CMK (cell line): ENCODE measurements around the gene RPS19.
"Not testable (repeated sequence)": the region's sequence is repeated elsewhere in the genome, so short reads cannot be mapped to it uniquely, and the experiment has no call there.

Experiments used
- DNase-seq: peaks from one replicate; pipeline ENCODE4 v3.0.0-alpha.2; 2010; ENCODE audit warnings: low read depth

Gene RPS19

GRCh38 chr19:41860419-41861115, 512 bp downstream of the RPS19 start:
- DNase-seq, result no peak

DNA sequence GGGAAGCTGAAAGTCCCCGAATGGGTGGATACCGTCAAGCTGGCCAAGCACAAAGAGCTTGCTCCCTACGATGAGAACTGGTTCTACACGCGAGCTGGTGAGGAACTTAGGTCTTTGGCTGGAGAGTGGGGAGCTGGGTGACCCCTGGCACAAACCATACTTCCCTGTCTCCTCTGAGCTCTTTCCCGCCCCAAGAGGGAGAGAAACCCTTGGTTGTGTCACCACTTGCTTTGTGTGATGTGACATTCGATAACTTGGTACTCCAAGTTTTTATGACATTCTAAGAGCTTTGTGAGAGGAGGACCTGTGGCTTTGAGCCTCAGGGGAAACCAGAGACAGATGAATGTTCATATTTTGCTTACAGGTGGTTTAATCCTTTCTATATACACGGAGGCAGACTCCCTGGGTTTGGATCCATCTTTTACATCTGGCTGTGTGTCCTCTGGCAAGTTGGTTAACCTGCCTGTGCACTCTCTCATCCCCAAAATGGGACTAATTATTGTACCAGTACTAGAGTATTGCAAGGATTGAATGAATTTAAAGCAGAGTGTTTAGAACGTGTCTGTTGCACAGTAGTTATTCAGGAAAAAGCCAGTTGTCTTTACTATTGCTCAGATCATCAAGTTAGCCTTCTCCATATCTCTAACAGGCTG, 1.2 kb downstream of the RPS19 start:
- no peak for DNase-seq

GRCh38 chr19:41861846-41862245, 1.8 kb downstream of the RPS19 start:
- no peak for DNase-seq

DNA sequence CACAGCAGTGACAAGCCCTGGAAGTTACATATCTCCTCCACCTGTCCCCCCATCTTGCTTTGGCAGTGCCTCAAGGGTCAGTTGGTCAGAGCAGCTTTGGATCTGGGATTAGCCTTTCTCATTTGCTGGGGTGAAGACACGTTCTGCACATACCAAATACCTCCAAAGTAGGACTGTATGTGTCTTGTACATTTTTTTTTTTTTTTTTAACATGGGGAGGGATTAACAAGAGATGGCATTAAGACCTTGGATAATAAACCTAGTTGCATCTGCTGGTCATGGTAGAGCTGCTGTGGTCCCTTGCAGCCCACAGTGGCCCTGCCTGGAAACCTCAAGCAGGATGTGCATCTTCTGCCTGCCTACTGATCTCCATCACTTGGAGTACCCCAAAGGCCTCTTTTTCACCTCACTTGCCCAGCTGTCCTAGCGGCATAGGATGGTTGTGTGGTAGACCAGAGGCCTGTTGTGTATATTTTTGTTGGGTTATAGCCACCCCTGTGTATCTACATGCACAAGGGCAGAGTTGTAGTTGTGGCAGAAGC, 2.5 kb downstream of the RPS19 start:
- DNase-seq, result no peak

GRCh38 chr19:41863209-41863931, 3.3 kb downstream of the RPS19 start:
- no peak for DNase-seq

GRCh38 chr19:41864374-41864773, 4.3 kb downstream of the RPS19 start:
- DNase-seq, result no peak

- no peak for DNase-seq
Measured at GRCh38 chr19:41866284-41866683, 6.2 kb downstream of the RPS19 start.

DNA sequence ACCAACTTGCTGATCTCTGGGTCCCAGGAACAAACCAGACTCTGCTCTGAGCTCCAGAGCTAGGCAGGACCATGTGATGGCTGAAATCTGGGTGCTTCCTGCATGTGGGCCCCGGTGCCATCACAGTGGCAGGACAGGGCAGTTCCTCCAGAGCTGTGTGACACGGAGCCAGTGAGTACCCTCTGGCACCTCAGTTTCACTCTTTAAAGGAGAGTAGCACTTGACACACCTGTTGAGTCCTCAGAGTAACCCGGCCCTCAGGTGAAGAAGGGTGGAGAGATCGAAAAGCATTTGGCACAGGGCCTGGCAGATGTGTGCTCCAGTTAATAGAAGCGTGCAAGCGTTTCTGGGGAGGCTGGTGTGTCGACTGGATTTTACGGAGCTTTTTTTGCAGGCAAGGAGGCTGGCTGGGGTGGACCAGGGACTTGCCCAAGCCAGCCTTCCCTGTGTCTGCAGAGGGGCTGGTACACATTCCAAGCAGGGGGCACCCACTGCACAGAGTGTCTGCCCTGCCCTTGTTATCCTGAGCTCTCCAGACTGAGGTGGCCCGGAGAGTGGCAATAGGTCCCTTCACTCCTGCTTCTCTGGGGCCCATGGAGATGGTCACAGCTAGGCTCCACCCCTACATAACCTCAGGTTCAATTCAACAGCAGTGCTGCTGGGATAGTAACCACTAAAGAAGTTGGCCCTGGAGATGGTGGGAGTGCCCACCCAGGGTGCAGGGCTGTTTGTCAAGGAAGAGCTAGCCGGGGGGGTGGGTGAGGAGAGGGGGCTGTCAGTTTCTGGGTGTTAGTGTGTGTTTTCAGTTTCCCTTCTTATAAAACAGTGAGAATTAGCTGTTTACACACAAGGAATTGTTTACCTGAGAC, 8.3 kb downstream of the RPS19 start:
- DNase-seq, result no peak

DNA sequence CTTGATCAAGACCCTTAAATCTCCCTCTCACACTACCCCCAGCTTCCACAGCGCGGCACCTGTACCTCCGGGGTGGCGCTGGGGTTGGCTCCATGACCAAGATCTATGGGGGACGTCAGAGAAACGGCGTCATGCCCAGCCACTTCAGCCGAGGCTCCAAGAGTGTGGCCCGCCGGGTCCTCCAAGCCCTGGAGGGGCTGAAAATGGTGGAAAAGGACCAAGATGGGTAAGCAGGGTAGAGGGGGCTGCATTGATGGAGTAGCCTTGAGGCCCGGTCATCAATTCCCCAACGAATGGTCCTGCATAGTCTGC, 8.9 kb downstream of the RPS19 start:
- no peak for DNase-seq

GRCh38 chr19:41869374-41869955, 9.4 kb downstream of the RPS19 start:
- no peak for DNase-seq

GRCh38 chr19:41870401-41870873, 10.4 kb downstream of the RPS19 start:
- no peak for DNase-seq

GRCh38 chr19:41871573-41872383, 11.7 kb downstream of the RPS19 start:
- no peak for DNase-seq

DNA sequence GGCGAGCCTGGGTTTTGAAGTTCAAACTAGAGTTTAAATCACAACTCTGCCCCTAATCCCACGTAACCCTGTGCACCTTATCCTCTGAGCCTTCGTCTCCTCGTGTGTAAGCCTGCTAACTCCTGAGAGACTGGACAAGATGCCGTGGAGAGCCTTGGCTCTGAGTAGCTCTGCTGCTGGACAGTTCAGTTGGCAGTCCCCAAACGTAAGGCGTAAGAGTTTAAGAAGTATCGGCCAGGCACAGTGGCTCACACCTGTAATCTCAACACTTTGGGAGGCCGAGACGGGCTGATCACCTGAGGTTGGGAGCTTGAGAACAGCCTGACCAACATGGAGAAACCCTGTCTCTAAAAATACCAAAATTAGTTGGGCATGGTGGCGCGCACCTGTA, 12.3 kb downstream of the RPS19 start:
- DNase-seq, result no peak

DNA sequence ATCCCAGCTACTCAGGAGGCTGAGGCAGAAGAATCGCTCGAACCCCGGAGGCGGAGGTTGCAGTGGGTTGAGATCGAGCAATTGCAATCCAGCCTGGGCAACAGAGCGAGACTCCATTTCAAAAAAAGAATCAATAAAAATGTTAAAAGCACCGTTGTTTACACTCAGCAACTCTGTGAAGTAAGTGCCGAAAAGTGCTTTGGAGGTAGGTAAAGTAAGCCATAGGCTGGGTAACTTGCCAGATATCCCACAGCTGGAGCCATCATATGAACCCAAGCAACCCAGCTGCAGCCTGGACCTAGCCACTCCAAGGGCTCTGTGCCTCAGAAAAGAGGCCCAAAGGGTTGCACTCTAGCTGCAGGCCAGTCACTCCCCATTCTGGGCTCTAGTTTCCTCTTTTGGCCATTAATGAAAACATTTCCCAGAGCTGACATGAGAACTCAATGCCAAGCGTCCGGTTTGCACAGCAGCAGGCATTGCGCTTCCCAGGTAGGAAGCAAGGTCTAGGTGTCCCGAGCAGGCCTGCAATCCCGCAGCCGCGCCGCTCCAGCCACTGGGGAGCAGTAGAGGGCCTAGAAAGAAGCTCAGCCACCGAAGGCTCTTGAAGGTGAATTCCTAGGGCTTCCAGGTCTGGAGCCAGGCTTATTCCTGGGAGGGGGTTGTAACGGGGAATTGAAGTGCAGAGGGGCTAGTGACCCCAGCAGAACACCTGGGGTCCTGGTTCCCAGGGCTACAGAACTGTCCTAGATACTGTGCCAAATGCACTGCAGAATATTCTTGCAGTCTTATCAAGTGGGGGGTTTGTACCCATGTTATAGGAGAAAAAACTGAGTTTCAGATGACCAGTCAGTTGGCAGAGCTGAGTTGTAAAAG, 13.0 kb downstream of the RPS19 start:
- DNase-seq, result no peak

- DNase-seq, result not testable (repeated sequence)
Measured at GRCh38 chr19:41875973-41876372, 15.9 kb downstream of the RPS19 start.

DNA sequence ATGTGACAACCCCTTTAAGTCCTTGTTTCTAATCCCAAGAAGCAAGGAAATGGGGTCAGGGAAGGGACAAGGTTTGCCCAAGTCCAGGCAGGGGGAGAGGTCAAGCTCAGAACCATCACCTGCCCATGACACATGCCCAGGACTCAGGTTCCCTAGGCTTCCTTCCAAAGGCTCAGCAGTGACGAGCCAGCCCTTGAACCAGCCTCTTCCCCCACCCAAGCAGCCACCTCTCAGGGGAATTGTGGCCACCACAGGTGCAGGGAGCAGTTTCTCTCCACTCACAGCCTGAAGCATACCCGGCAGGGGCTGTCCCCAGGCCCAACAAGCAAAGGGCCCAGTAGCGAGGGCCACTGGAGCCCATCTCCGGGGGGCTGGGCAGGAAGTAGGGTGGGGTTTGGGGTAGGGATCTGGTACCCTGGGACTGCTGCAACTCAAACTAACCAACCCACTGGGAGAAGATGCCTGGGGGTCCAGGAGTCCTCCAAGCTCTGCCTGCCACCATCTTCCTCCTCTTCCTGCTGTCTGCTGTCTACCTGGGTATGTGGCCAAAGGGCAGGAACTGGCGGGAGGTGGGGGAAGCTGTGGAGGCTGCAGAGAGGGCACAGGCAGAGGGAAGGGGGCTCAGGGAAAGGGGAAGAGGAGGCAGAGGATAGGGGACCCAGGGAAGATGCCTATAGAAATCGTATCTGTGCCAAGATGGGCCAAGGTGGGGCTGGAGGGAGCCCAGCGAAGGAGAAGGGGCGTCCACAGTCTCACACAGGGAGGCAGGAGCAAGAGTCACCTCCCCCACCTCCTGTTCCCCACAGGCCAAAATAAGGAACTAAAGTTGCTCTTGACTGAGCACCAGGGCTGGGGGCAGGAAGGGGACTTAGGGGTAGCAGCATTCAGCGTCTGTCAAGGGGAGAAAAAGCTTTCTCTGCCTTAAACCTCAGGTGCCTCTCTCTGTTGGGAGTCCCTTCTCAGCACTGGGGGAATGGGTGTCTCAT, 17.1 kb downstream of the RPS19 start, which contains the start of gene CD79A:
Gene CD79A (plus strand): TSS at position 433 of the 986 bp plus-strand sequence. CDS start 26 bp downstream, at position 459.
- DNase-seq, result no peak

- no peak for DNase-seq
Measured at GRCh38 chr19:41877916-41878905, 18.2 kb downstream of the RPS19 start.
